ENCODE measurements around the gene COL12A1. TPM values are rescaled to one million over a fixed set of nuclear protein-coding genes. Genes with fewer than 3 reads are reported as not detected.

The COL12A1 gene
- total and polyA plus RNA-seq, 10 of the 15 experiments (the other 5 are each of a cell fraction or from before 2014, with no cell fraction given): under 0.01 to 0.69 (median 0.11) TPM; not detected in 6

- H3K4me3 ChIP-seq: no peak overlapping the region
- ChIA-PET RAD21 (ENCODE audit: unreplicated experiment) (no interaction called here), POLR2A (no interaction called here), SMC1A (ENCODE audit: uncharacterized antibody, unreplicated experiment) (interaction anchor here (0.7 to 2.9 kb wide), 5 partner anchors 16 to 264 kb away, joined by 3 to 7 read pairs (median 3); no protein-coding TSS in a partner anchor), CTCF (interaction anchor here (1.0 to 1.4 kb wide), 2 partner anchors 18 to 73 kb away, joined by 4 to 5 read pairs; no protein-coding TSS in a partner anchor)
- no peaks in the 10 kb centered on the region for H3K9me3 ChIP-seq (replicated peaks; ENCODE audit: control insufficient read depth, insufficient read depth, low read length)
- no peaks in the 10 kb centered on the region for H3K36me3 ChIP-seq (ENCODE audit: control insufficient read depth in 2 of 2, insufficient read depth in 2 of 2, low read length in 1 of 2)
- intact Hi-C loops (cut with micrococcal nuclease; ENCODE audit: unreplicated experiment): no loop called here
- BruUV-seq (replicated peaks): no TSS peak
- no peak overlapping the region for H3K9ac ChIP-seq (ENCODE audit: control insufficient read depth, insufficient read depth, low read length)
- no peaks in the 10 kb centered on the region for H3K27me3 ChIP-seq (replicated peaks in 1 of 2; ENCODE audit: control insufficient read depth in 2 of 2, insufficient read depth in 2 of 2, low read length in 1 of 2)
- H3K4me2 ChIP-seq (ENCODE audit: control insufficient read depth, insufficient read depth): no peak overlapping the region
- 43% methylated on average over 6 of the region's 6 CpGs for WGBS (ENCODE audit: insufficient coverage, insufficient replicate concordance, low lambda C conversion rate, missing lambda C conversion rate)
- H3K79me2 ChIP-seq (ENCODE audit: control insufficient read depth, insufficient read depth, low read length): no peaks in the 10 kb centered on the region
- in situ Hi-C loops (cut with MboI): no loop called here
- no peak overlapping the region for H2AFZ ChIP-seq (ENCODE audit: control insufficient read depth, low read depth, low read length)
- no peak for ATAC-seq
- no peaks in the 10 kb centered on the region for H3K4me1 ChIP-seq (ENCODE audit: control insufficient read depth, insufficient read depth, low read length)
- no peaks in the 10 kb centered on the region for H4K20me1 ChIP-seq (ENCODE audit: control insufficient read depth, insufficient read depth)
- TF ChIP-seq MXI1 (IDR thresholded peaks at IDR 0.05; ENCODE audit: low read depth, low read length) (no peak), SMARCA5 (IDR thresholded peaks at IDR 0.05) (no peak), RUNX3 (IDR thresholded peaks at IDR 0.05; ENCODE audit: low read length) (no peak), MYB (IDR thresholded peaks at IDR 0.05; ENCODE audit: borderline replicate concordance, low read depth, low read length) (no peak), ETV6 (conservative IDR thresholded peaks at IDR 0.05 in 1 of 2, IDR thresholded peaks at IDR 0.05 in 1 of 2; ENCODE audit: borderline replicate concordance in 1 of 2, low read depth in 1 of 2) (no peak), LARP7 (IDR thresholded peaks at IDR 0.05) (no peak), NFYB (IDR thresholded peaks at IDR 0.05; ENCODE audit: insufficient read depth, low read depth, low read length) (no peak), NFIC (IDR thresholded peaks at IDR 0.05; ENCODE audit: low read depth, low read length) (no peak), POLR2AphosphoS5 (IDR thresholded peaks at IDR 0.05; ENCODE audit: low read length) (no peak), BRCA1 (IDR thresholded peaks at IDR 0.05; ENCODE audit: low read depth, low read length) (no peak), ZSCAN29 (IDR thresholded peaks at IDR 0.05) (no peak)
- no peak for DNase-seq (ENCODE audit: low read depth, low spot score)
- FAIRE-seq: no peak
- H3K27ac ChIP-seq (ENCODE audit: control insufficient read depth, insufficient read depth): no peak overlapping the region
Observed at GRCh38 chr6:75135450-75135849, 70.4 kb downstream of the COL12A1 start.
